Neural cell (in vitro differentiated cells): ENCODE measurements around the gene SLC7A6. TPM values are rescaled to one million over a fixed set of nuclear protein-coding genes. Genes with fewer than 3 reads are reported as not detected.
A peak's percentile ranks its signal among the peaks of the same experiment; 100 is the strongest.

Source experiments
- H2AFZ ChIP-seq: fragments of 200-600, 300-800 bp; sonication (generic), shearing (Covaris generic); 2 replicates; pipeline ENCODE4 v1.6.0; 2014; ENCODE audit warnings: low read depth, mild to moderate bottlenecking, antibody characterized with exemption, low read length, moderate library complexity
- H3F3A ChIP-seq: fragments of 200-600 bp; shearing (Covaris generic); 2 replicates; pipeline ENCODE4 v1.6.1; 2016; ENCODE audit warnings: mild to moderate bottlenecking, moderate library complexity, mixed read lengths, antibody characterized with exemption, low read length; ENCODE audit not compliant: insufficient read depth, poor library complexity, severe bottlenecking
- H3K27ac ChIP-seq: fragments of 200-600, 300-800 bp; sonication (generic), shearing (Covaris generic); 2 replicates; pipeline ENCODE4 v1.5.1; 2014; ENCODE audit warnings: mild to moderate bottlenecking, low read length, moderate library complexity
- H3K27me3 ChIP-seq: fragments of 300-800, 200-600 bp; sonication (generic), shearing (Covaris generic); 2 replicates; pipeline ENCODE4 v1.6.0; 2014; ENCODE audit warnings: mild to moderate bottlenecking, low read depth, low read length, moderate library complexity; ENCODE audit not compliant: insufficient read depth
- H3K36me3 ChIP-seq: fragments of 300-800, 200-600 bp; sonication (generic), shearing (Covaris generic); 2 replicates; pipeline ENCODE4 v1.5.1; 2014; ENCODE audit warnings: mild to moderate bottlenecking, antibody characterized with exemption, low read length, moderate library complexity; ENCODE audit not compliant: insufficient read depth
- H3K4me2 ChIP-seq: fragments of 300-800, 200-600 bp; sonication (generic), shearing (Covaris generic); 2 replicates; pipeline ENCODE4 v1.6.0; 2014; ENCODE audit warnings: mild to moderate bottlenecking, low read length
- H3K4me3 ChIP-seq: fragments of 300-800, 200-600 bp; sonication (generic), shearing (Covaris generic); 2 replicates; pipeline ENCODE4 v1.5.1; 2014; ENCODE audit warnings: mild to moderate bottlenecking, low read length, moderate library complexity
- H3K79me2 ChIP-seq: fragments of 200-600 bp; shearing (Covaris generic); replicated peaks from 2 replicates; pipeline ENCODE4 v1.6.0; 2014; ENCODE audit warnings: mild to moderate bottlenecking, low read length, moderate library complexity; ENCODE audit not compliant: insufficient read depth
- H3K9ac ChIP-seq: fragments of 300-800, 200-600 bp; sonication (generic), shearing (Covaris generic); 2 replicates; pipeline ENCODE4 v1.6.1; 2016; ENCODE audit warnings: mild to moderate bottlenecking, low read length, mixed read lengths
- H3K9me2 ChIP-seq: fragments of 200-600 bp; shearing (Covaris generic); 2 replicates; pipeline ENCODE4 v1.6.1; 2016; ENCODE audit warnings: mild to moderate bottlenecking, low read length, mixed read lengths; ENCODE audit not compliant: insufficient read depth
- H3K9me3 ChIP-seq: fragments of 200-600, 300-800 bp; sonication (generic), shearing (Covaris generic); 2 replicates; pipeline ENCODE4 v1.6.1; 2016; ENCODE audit warnings: mild to moderate bottlenecking, mixed run types, low read length, moderate library complexity, mixed read lengths
- H4K20me1 ChIP-seq: fragments of 200-600 bp; shearing (Covaris generic); 2 replicates; pipeline ENCODE4 v1.6.1; 2016; ENCODE audit warnings: mild to moderate bottlenecking, mixed run types; ENCODE audit not compliant: insufficient read depth
- EP300 ChIP-seq: fragments of 450-650 bp; conservative IDR thresholded peaks from 2 replicates; pipeline ENCODE4 v1.6.1; 2014; ENCODE audit warnings: antibody characterized with exemption, mild to moderate bottlenecking, moderate library complexity; ENCODE audit not compliant: poor library complexity, severe bottlenecking
- EZH2 ChIP-seq: fragments of 200-600, 300-800 bp; shearing (Covaris generic), sonication (generic); IDR thresholded peaks from 2 replicates; pipeline ENCODE4 v1.6.1; 2014; ENCODE audit warnings: antibody characterized with exemption, low read length, borderline replicate concordance, mild to moderate bottlenecking; ENCODE audit not compliant: insufficient read depth, poor library complexity, severe bottlenecking
- MXI1 ChIP-seq: fragments of 450-650 bp; conservative IDR thresholded peaks from 2 replicates; pipeline ENCODE4 v1.6.1; 2014; ENCODE audit warnings: antibody characterized with exemption, mild to moderate bottlenecking; ENCODE audit not compliant: poor library complexity, severe bottlenecking
- POLR2AphosphoS5 ChIP-seq: IDR thresholded peaks from 2 replicates; pipeline ENCODE4 v1.6.1; 2012
- RAD21 ChIP-seq: fragments of 450-650 bp; conservative IDR thresholded peaks from 2 replicates; pipeline ENCODE4 v1.6.1; 2014; ENCODE audit warnings: antibody characterized with exemption, mild to moderate bottlenecking, moderate library complexity
- SMC3 ChIP-seq: fragments of 450-650 bp; conservative IDR thresholded peaks from 2 replicates; pipeline ENCODE4 v1.6.1; 2014; ENCODE audit warnings: antibody characterized with exemption, mild to moderate bottlenecking, moderate library complexity; ENCODE audit not compliant: poor library complexity
- TAF1 ChIP-seq: IDR thresholded peaks from 2 replicates; pipeline ENCODE4 v1.6.1; 2012; ENCODE audit warnings: low read depth
- polyA plus RNA-seq: library from polyadenylated mRNA; depleted of rRNA; stranded (reverse); fragments of >200 nt; gene quantifications from 2 replicates; pipeline ENCODE4 v1.2.3, GENCODE V29; 2014
- TF ChIP-seq, protein P1 (sequence below): IDR thresholded peaks from 2 replicates; pipeline ENCODE4 v1.6.1; 2012; ENCODE audit warnings: borderline replicate concordance
- TF ChIP-seq, protein P2 (sequence below): fragments of 450-650 bp; IDR thresholded peaks from 2 replicates; pipeline ENCODE4 v1.5.1; 2014; ENCODE audit warnings: antibody characterized with exemption, mild to moderate bottlenecking, moderate library complexity; ENCODE audit not compliant: poor library complexity, severe bottlenecking

Gene SLC7A6
- polyA plus RNA-seq, 1 donor from 2014 or later = 39.3 TPM

DNA sequence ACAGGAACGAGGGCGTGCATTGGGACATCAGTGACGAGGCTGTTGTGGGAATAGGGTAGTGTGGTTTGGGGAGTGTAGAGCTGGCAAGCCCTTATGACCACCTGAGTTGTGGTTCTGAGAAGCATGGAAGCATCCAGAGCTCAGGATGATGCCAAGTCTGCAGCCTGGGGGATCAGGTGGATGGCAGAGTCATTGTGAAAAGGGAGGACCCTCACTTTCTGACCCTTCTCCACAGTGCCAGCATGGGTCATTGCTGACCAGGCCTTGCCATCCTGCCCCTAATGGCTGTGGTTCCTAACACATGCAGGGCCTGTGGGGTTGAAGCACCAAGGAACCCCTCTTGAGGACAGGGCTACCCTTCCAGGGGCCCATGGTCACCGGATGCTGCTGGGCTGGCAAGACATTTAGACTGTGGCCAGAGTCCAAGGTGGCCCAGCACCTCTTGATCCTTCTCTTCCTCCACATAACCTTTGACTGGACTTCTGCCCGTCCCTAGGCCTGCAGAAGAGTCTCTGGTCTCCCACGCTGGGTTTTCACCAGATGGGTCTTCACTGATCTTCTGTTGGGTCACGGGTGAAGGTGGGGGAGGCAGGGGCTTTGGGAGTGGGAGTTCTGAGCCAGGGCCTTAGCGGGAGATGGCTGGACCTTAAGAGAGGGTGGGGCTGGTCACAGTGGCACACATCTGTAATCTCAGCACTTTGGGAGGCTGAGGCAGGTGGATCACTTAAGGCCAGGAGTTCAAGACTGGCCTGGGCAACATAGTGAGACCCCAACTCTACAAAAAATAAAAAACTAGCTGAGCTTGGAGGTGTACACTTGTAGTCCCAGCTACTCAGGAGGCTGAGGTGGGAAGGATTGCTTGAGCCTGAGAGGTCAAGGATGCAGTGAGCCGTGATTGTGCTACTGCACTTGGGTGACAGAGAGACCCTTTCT lies 21.1 kb upstream of the SLC7A6 start:
- no peaks in the 10 kb centered on the region for H3K27me3 ChIP-seq
- H3K36me3 ChIP-seq = no peaks in the 10 kb centered on the region
- no peaks in the 10 kb centered on the region for H3F3A ChIP-seq
- H3K27ac ChIP-seq = no peak overlapping the region
- H3K79me2 ChIP-seq = no peaks in the 10 kb centered on the region
- H2AFZ ChIP-seq = no peak overlapping the region
- no peaks in the 10 kb centered on the region for H3K9me2 ChIP-seq
- H3K9me3 ChIP-seq = no peaks in the 10 kb centered on the region
- H3K4me3 ChIP-seq = no peak overlapping the region
- H3K4me2 ChIP-seq = no peak overlapping the region
- TF ChIP-seq, protein P1, sequence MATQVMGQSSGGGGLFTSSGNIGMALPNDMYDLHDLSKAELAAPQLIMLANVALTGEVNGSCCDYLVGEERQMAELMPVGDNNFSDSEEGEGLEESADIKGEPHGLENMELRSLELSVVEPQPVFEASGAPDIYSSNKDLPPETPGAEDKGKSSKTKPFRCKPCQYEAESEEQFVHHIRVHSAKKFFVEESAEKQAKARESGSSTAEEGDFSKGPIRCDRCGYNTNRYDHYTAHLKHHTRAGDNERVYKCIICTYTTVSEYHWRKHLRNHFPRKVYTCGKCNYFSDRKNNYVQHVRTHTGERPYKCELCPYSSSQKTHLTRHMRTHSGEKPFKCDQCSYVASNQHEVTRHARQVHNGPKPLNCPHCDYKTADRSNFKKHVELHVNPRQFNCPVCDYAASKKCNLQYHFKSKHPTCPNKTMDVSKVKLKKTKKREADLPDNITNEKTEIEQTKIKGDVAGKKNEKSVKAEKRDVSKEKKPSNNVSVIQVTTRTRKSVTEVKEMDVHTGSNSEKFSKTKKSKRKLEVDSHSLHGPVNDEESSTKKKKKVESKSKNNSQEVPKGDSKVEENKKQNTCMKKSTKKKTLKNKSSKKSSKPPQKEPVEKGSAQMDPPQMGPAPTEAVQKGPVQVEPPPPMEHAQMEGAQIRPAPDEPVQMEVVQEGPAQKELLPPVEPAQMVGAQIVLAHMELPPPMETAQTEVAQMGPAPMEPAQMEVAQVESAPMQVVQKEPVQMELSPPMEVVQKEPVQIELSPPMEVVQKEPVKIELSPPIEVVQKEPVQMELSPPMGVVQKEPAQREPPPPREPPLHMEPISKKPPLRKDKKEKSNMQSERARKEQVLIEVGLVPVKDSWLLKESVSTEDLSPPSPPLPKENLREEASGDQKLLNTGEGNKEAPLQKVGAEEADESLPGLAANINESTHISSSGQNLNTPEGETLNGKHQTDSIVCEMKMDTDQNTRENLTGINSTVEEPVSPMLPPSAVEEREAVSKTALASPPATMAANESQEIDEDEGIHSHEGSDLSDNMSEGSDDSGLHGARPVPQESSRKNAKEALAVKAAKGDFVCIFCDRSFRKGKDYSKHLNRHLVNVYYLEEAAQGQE = no peak
- TF ChIP-seq POLR2AphosphoS5 (no peak), EP300 (no peak), EZH2 (no peak), RAD21 (no peak), TAF1 (no peak), MXI1 (no peak), SMC3 (no peak)
- TF ChIP-seq, protein P2, sequence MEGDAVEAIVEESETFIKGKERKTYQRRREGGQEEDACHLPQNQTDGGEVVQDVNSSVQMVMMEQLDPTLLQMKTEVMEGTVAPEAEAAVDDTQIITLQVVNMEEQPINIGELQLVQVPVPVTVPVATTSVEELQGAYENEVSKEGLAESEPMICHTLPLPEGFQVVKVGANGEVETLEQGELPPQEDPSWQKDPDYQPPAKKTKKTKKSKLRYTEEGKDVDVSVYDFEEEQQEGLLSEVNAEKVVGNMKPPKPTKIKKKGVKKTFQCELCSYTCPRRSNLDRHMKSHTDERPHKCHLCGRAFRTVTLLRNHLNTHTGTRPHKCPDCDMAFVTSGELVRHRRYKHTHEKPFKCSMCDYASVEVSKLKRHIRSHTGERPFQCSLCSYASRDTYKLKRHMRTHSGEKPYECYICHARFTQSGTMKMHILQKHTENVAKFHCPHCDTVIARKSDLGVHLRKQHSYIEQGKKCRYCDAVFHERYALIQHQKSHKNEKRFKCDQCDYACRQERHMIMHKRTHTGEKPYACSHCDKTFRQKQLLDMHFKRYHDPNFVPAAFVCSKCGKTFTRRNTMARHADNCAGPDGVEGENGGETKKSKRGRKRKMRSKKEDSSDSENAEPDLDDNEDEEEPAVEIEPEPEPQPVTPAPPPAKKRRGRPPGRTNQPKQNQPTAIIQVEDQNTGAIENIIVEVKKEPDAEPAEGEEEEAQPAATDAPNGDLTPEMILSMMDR = no peak
- no peak overlapping the region for H3K9ac ChIP-seq
- H4K20me1 ChIP-seq = no peaks in the 10 kb centered on the region

DNA sequence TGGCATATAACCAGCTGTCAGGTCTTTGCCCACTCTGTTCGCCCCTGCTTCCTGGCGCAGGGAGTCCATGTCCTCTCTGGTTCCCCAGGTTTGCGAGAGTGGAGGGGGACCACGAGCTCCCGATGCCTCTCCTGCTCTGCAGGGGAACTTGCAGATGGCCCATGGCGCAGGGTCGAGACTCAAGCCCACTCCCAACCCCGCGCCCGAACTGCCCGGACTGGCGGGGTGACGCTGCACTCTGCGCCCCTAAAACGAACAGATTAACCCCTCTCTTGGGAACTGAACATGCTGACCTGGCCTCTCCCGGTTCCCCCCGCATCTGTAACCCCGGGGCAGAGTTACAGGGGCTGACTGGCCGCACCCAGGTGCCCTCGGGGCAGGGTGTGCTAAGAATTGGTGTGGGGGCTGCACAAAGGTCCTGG lies 19.8 kb upstream of the SLC7A6 start:
- Histone ChIP-seq H3K9me3 (no peaks in the 10 kb centered on the region), H3K4me3 (peak overlapping the region; percentile 100), H3K79me2 (no peaks in the 10 kb centered on the region), H2AFZ (peak overlapping the region; percentile 91), H3K27me3 (no peaks in the 10 kb centered on the region), H3F3A (no peaks in the 10 kb centered on the region), H3K36me3 (no peaks in the 10 kb centered on the region), H4K20me1 (no peaks in the 10 kb centered on the region), H3K4me2 (peak overlapping the region; percentile 89), H3K27ac (no peak overlapping the region), H3K9me2 (no peaks in the 10 kb centered on the region), H3K9ac (peak overlapping the region; percentile 78)
- no peak for TF ChIP-seq POLR2AphosphoS5
- no peak for TF ChIP-seq RAD21
- no peak for TF ChIP-seq MXI1
- no peak for TF ChIP-seq TAF1
- TF ChIP-seq, protein P2 = no peak
- no peak for TF ChIP-seq EP300
- TF ChIP-seq SMC3 = no peak
- no peak for TF ChIP-seq EZH2
- TF ChIP-seq, protein P1 = no peak
